Panc1 (cell line): Measurements from ENCODE around the gene DDX39B. TPM values are rescaled to one million over a fixed set of nuclear protein-coding genes. Genes with fewer than 3 reads are reported as not detected.
A peak's percentile ranks its signal among the peaks of the same experiment; 100 is the strongest.

ENCODE experiments used
- ATAC-seq: fragments of 200-7000 bp; cut with Tn5 transposase; 2 replicates; pipeline ENCODE4 v1.9.1; 2020; ENCODE audit warnings: mild to moderate bottlenecking, moderate library complexity
- BruUV-seq: library from RNA; stranded (reverse); fragments of 400-500 nt; replicated peaks from 2 replicates; lab custom pipeline; 2021; lab: Mats Ljungman, UMichigan
- CTCF ChIA-PET: fragments of 300-600 bp; sonication (Branson Sonifier 250); formaldehyde crosslinking; loops from one replicate; lab custom pipeline; 2022; ENCODE audit warnings: antibody characterized with exemption; lab: Charles Lee
- POLR2A ChIA-PET: fragments of 300-600 bp; sonication (Branson Sonifier 250); formaldehyde crosslinking; loops from one replicate; lab custom pipeline; 2022; ENCODE audit warnings: antibody characterized with exemption; lab: Charles Lee
- DNase-seq: peaks from one replicate; pipeline ENCODE4 v3.0.0-alpha.2; 2010; ENCODE audit warnings: low read depth, low spot score
- H3K27ac ChIP-seq: 2 replicates; pipeline ENCODE4 v1.5.1; 2011; ENCODE audit warnings: mild to moderate bottlenecking, low read length, inconsistent platforms
- H3K27me3 ChIP-seq: fragments of 200-500 bp; sonication (Bioruptor generic); 2 replicates; pipeline ENCODE4 v1.6.0; 2014; ENCODE audit warnings: low read length, inconsistent platforms; ENCODE audit not compliant: control insufficient read depth, insufficient read depth
- H3K36me3 ChIP-seq: fragments of 200-500 bp; sonication (Bioruptor generic); 2 replicates; pipeline ENCODE4 v1.5.1; 2014; ENCODE audit warnings: inconsistent platforms, mild to moderate bottlenecking, low read length, moderate library complexity; ENCODE audit not compliant: control insufficient read depth, insufficient read depth
- H3K4me1 ChIP-seq: 2 replicates; pipeline ENCODE4 v1.5.1; 2011; ENCODE audit warnings: inconsistent platforms, mild to moderate bottlenecking, low read length, moderate library complexity; ENCODE audit not compliant: control insufficient read depth, insufficient read depth
- H3K4me3 ChIP-seq, 2 experiments: 2 replicates each; pipeline ENCODE4 v1.5.1; 2011 to 2012; ENCODE audit warnings: low read depth in 2 of 2, low read length in 2 of 2, mild to moderate bottlenecking in 2 of 2, inconsistent platforms in 1 of 2, moderate library complexity in 1 of 2
- H3K9me3 ChIP-seq: fragments of 200-500 bp; sonication (Bioruptor generic); 2 replicates; pipeline ENCODE4 v1.5.1; 2014; ENCODE audit warnings: low read depth, mild to moderate bottlenecking, inconsistent platforms, low read length, moderate library complexity; ENCODE audit not compliant: control insufficient read depth, insufficient read depth
- POLR2AphosphoS5 ChIP-seq: IDR thresholded peaks from 2 replicates; pipeline ENCODE4 v1.6.1; 2012; ENCODE audit warnings: mild to moderate bottlenecking, low read depth, low read length, moderate library complexity
- SIN3A ChIP-seq: IDR thresholded peaks from 2 replicates; pipeline ENCODE4 v1.6.1; 2012; ENCODE audit warnings: low read depth, mild to moderate bottlenecking, low read length, moderate library complexity, borderline replicate concordance; ENCODE audit not compliant: insufficient read depth
- TCF7L2 ChIP-seq: IDR thresholded peaks from 2 replicates; pipeline ENCODE4 v1.6.1; 2011; ENCODE audit warnings: mild to moderate bottlenecking, low read depth, low read length, inconsistent platforms
- in situ Hi-C: cut with HindIII; loops from 2 replicates; pipeline ENCODE4 v1.10.0; 2016; ENCODE audit warnings: low sequenced_read_pairs, low pct_unique_long_range_greater_than_20kb
- intact Hi-C: fragments of 100-400 bp; cut with micrococcal nuclease; formaldehyde crosslinking; loops from one replicate; pipeline ENCODE4 v1.10.0; 2022; ENCODE audit not compliant: unreplicated experiment
- total RNA-seq: library from RNA; stranded (reverse); gene quantifications from one replicate; pipeline ENCODE4 v1.2.1, GENCODE V29; 2021; ENCODE audit not compliant: unreplicated experiment
- TF ChIP-seq, protein P1 (sequence below): fragments of 450-650 bp; IDR thresholded peaks from 2 replicates; pipeline ENCODE4 v1.5.1; 2017; ENCODE audit warnings: mild to moderate bottlenecking
- TF ChIP-seq, protein P2 (sequence below), 2 experiments: IDR thresholded peaks; 2 replicates each; pipeline ENCODE4 v1.6.1; 2011 to 2012; ENCODE audit warnings: low read depth in 2 of 2, control low read depth in 1 of 2, low read length in 1 of 2, mild to moderate bottlenecking in 1 of 2, moderate library complexity in 1 of 2; ENCODE audit not compliant: insufficient read depth in 1 of 2

The DDX39B gene
- total RNA-seq, 1 experiment from 2014 or later, result 401 TPM

DNA sequence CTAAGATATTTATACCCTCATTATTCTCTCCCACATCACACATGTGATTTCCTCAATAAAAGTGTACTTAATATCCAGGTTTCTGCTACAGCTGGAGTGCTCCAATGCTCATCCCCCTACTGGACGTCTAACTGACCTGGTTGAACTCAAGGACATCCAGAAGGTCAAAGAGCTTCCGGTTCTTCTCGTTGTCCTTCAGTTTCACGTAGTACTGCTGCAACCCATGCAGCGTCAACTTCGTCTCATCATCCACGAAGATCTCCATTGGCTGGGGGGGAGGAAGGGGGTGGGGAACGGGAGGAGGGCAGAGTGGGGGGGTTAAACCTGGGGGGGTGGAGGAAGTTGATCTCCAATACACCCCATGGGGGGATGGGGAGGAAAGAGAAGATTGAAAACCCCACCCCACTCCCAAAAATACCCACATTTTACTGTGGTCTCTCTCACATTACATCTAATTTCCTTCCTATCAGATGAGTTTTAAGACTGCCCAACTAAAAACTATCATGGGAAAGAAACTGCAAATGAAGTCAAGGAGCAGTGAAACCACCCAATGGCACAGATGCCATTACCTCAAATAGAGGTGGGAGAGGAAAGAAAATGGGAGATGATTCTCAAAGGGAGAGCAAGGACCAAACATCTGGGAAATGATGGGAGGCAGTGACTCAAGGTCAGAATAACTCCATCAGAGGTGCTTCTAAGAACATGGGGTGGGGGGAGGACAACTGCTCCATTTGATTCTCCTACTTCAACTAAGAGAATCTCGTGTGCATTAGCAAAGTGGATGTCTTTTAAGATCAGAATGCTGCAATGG lies 9.0 kb downstream of the DDX39B start:
- ATAC-seq, result no peak
- H3K27me3 ChIP-seq, result no peaks in the 10 kb centered on the region
- no peak overlapping the region for H3K4me3 ChIP-seq
- no peaks in the 10 kb centered on the region for H3K9me3 ChIP-seq
- peaks cover 4% of the 10 kb centered on the region; the same call in 1 of the 2 replicates for H3K4me1 ChIP-seq
- POLR2A ChIA-PET, result no interaction called here
- no TSS peak for BruUV-seq
- intact Hi-C loops (no loop called here), in situ Hi-C loops (no loop called here)
- DNase-seq, result no peak
- H3K36me3 ChIP-seq, result peaks cover 44% of the 10 kb centered on the region
- TF ChIP-seq TCF7L2 (no peak), POLR2AphosphoS5 (no peak), SIN3A (no peak)
- TF ChIP-seq, protein P1, sequence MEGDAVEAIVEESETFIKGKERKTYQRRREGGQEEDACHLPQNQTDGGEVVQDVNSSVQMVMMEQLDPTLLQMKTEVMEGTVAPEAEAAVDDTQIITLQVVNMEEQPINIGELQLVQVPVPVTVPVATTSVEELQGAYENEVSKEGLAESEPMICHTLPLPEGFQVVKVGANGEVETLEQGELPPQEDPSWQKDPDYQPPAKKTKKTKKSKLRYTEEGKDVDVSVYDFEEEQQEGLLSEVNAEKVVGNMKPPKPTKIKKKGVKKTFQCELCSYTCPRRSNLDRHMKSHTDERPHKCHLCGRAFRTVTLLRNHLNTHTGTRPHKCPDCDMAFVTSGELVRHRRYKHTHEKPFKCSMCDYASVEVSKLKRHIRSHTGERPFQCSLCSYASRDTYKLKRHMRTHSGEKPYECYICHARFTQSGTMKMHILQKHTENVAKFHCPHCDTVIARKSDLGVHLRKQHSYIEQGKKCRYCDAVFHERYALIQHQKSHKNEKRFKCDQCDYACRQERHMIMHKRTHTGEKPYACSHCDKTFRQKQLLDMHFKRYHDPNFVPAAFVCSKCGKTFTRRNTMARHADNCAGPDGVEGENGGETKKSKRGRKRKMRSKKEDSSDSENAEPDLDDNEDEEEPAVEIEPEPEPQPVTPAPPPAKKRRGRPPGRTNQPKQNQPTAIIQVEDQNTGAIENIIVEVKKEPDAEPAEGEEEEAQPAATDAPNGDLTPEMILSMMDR, result no peak
- TF ChIP-seq, protein P2, sequence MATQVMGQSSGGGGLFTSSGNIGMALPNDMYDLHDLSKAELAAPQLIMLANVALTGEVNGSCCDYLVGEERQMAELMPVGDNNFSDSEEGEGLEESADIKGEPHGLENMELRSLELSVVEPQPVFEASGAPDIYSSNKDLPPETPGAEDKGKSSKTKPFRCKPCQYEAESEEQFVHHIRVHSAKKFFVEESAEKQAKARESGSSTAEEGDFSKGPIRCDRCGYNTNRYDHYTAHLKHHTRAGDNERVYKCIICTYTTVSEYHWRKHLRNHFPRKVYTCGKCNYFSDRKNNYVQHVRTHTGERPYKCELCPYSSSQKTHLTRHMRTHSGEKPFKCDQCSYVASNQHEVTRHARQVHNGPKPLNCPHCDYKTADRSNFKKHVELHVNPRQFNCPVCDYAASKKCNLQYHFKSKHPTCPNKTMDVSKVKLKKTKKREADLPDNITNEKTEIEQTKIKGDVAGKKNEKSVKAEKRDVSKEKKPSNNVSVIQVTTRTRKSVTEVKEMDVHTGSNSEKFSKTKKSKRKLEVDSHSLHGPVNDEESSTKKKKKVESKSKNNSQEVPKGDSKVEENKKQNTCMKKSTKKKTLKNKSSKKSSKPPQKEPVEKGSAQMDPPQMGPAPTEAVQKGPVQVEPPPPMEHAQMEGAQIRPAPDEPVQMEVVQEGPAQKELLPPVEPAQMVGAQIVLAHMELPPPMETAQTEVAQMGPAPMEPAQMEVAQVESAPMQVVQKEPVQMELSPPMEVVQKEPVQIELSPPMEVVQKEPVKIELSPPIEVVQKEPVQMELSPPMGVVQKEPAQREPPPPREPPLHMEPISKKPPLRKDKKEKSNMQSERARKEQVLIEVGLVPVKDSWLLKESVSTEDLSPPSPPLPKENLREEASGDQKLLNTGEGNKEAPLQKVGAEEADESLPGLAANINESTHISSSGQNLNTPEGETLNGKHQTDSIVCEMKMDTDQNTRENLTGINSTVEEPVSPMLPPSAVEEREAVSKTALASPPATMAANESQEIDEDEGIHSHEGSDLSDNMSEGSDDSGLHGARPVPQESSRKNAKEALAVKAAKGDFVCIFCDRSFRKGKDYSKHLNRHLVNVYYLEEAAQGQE (IDR thresholded peaks at IDR 0.05; ENCODE audit: insufficient read depth in 1 of 2, low read depth in 2 of 2, low read length in 1 of 2), result no peak
- H3K27ac ChIP-seq, result no peak overlapping the region
- CTCF ChIA-PET, result no interaction called here

DNA sequence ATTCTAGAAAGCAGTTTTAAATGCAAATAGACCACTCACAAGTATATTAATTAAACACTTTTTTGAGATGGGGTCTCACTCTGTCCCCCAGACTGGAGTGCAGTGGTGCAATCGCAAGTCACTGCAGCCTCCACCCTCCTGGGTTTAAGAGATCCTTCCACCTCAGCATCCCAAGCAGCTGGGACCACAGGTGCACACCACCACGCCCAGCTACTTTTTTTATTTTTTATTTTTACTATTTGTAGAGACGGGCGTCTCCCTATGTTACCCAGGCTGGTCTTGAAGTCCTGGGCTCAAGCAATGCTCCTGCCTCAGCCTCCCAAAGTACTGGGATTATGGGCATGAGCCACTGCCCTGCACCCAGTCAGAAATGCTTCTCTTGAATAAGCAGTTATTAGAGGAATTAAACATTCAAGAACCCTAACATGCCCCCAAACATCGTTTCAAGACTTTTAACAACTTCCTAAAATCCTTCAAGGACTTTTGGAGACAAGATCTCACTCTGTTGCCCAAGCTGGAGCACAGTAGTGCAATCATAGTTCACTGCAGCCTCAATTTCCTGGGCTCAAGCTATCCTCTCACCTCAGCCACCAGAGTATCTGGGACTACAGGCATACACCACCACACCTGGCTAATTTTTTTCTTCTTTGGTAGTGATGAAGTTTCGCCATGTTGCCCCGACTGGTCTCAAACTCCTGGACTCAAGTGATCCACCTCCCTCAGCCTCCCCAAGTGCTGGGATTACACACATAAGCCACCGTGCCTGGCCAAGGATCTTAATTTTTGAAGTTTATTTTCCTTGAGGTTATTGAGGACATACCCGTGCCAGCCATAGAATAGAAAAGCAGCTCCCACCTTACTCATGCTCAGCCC lies 9.8 kb downstream of the DDX39B start:
- POLR2A ChIA-PET, result no interaction called here
- BruUV-seq, result TSS peak; percentile 8
- in situ Hi-C loops, result no loop called here

More for the DNA sequence above, 9.8 kb downstream of the DDX39B start:
- DNase-seq (no peak), ATAC-seq (no peak)
- Histone ChIP-seq H3K4me1 (peaks cover 4% of the 10 kb centered on the region; the same call in 1 of the 2 replicates), H3K36me3 (peaks cover 41% of the 10 kb centered on the region), H3K27me3 (no peaks in the 10 kb centered on the region), H3K27ac (no peak overlapping the region), H3K9me3 (no peaks in the 10 kb centered on the region), H3K4me3 (no peak overlapping the region)
- TF ChIP-seq SIN3A (no peak), TCF7L2 (no peak), POLR2AphosphoS5 (peak; percentile 29)
- TF ChIP-seq, protein P2 (IDR thresholded peaks at IDR 0.05; ENCODE audit: insufficient read depth in 1 of 2, low read depth in 2 of 2, low read length in 1 of 2), result no peak
- TF ChIP-seq, protein P1, result no peak
- CTCF ChIA-PET, result no interaction called here
- intact Hi-C loops, result no loop called here
